Ascending aorta (tissue), 2 donors: ENCODE results near the gene CARS1. TPM values are rescaled to one million over a fixed set of nuclear protein-coding genes. Genes with fewer than 3 reads are reported as not detected.
"Not testable (repeated sequence)": the region's sequence is repeated elsewhere in the genome, so short reads cannot be mapped to it uniquely, and the experiment has no call there.

Experiments
- DNase-seq, 2 donors: peaks; one replicate each; pipeline ENCODE4 v3.0.0-alpha.2; 2019; ENCODE audit warnings: low spot score in 2 of 2
- H3K27ac ChIP-seq, 2 donors: fragments of 200-600 bp; sonication (generic); one replicate each; pipeline ENCODE4 v1.5.1; 2016 to 2017; ENCODE audit warnings: mild to moderate bottlenecking in 1 of 2
- H3K27me3 ChIP-seq: fragments of 200-600 bp; sonication (generic); one replicate; pipeline ENCODE4 v1.5.1; 2017
- H3K36me3 ChIP-seq, 2 donors: fragments of 200-600 bp; sonication (generic); one replicate each; pipeline ENCODE4 v1.5.1; 2016
- H3K4me1 ChIP-seq, 2 donors: fragments of 200-600 bp; sonication (generic); one replicate each; pipeline ENCODE4 v1.5.1; 2016 to 2017; ENCODE audit warnings: mild to moderate bottlenecking in 1 of 2
- H3K4me3 ChIP-seq, 2 donors: fragments of 200-600 bp; sonication (generic); one replicate each; pipeline ENCODE4 v1.5.1; 2016 to 2017; ENCODE audit warnings: mild to moderate bottlenecking in 1 of 2
- H3K9me3 ChIP-seq, 2 donors: fragments of 200-600 bp; sonication (generic); one replicate each; pipeline ENCODE4 v1.5.1; 2016
- CTCF ChIP-seq, 3 experiments: fragments of 200-600 bp in 2 of 3; fragments of 450-650 bp in 1 of 3; sonication (generic) in 2 of 3; IDR thresholded peaks; one replicate each; pipeline ENCODE4 v1.5.1; 2016 to 2019; ENCODE audit warnings: antibody characterized with exemption in 3 of 3, mild to moderate bottlenecking in 1 of 3, moderate library complexity in 1 of 3
- intact Hi-C: fragments of 100-400 bp; cut with DNase I; formaldehyde crosslinking; loops from one replicate; pipeline ENCODE4 v1.15.1; 2023
- total RNA-seq: library from RNA; depleted of rRNA; stranded (reverse); fragments of >200 nt; gene quantifications from one replicate; pipeline ENCODE4 v1.1.0, GENCODE V29; 2016

CARS1 gene
- total RNA-seq, 1 donor from 2014 or later = 51.4 TPM

GRCh38 chr11:3077846-3078440 is 20.7 kb upstream of the CARS1 start:
- H3K27ac ChIP-seq = no peak overlapping the region
- DNase-seq = no peak
- intact Hi-C loops = no loop called here
- no peaks in the 10 kb centered on the region for H3K4me1 ChIP-seq
- no peaks in the 10 kb centered on the region for H3K36me3 ChIP-seq
- no peaks in the 10 kb centered on the region for H3K27me3 ChIP-seq
- TF ChIP-seq CTCF (IDR thresholded peaks at IDR 0.05) = no peak
- H3K4me3 ChIP-seq = no peak overlapping the region
- no peaks in the 10 kb centered on the region for H3K9me3 ChIP-seq

- H3K27ac ChIP-seq = no peak overlapping the region
- no peaks in the 10 kb centered on the region for H3K9me3 ChIP-seq
- intact Hi-C loops = no loop called here
- H3K27me3 ChIP-seq = no peaks in the 10 kb centered on the region
- peaks cover 0 to 6% of the 10 kb centered on the region in 2 donors for H3K4me1 ChIP-seq
- TF ChIP-seq CTCF (IDR thresholded peaks at IDR 0.05) = no peak
- H3K36me3 ChIP-seq = no peaks in the 10 kb centered on the region
- H3K4me3 ChIP-seq = no peak overlapping the region
- no peak for DNase-seq
These were observed 20.1 kb upstream of the CARS1 start for GRCh38 chr11:3077189-3077836.

GRCh38 chr11:3074912-3075589 is 17.8 kb upstream of the CARS1 start:
- Histone ChIP-seq H3K27ac (no peak overlapping the region), H3K4me3 (no peak overlapping the region), H3K27me3 (no peaks in the 10 kb centered on the region), H3K4me1 (peaks cover 0 to 6% of the 10 kb centered on the region in 2 donors), H3K9me3 (no peaks in the 10 kb centered on the region), H3K36me3 (no peaks in the 10 kb centered on the region)
- intact Hi-C loops = no loop called here
- DNase-seq = no peak
- TF ChIP-seq CTCF (IDR thresholded peaks at IDR 0.05) = no peak

- H3K9me3 ChIP-seq = no peaks in the 10 kb centered on the region
- peaks cover 0 to 6% of the 10 kb centered on the region in 2 donors for H3K4me1 ChIP-seq
- peak overlapping the region; percentile 38 to 53 for H3K27ac ChIP-seq
- no peak for TF ChIP-seq CTCF (IDR thresholded peaks at IDR 0.05)
- no peak overlapping the region for H3K4me3 ChIP-seq
- DNase-seq = no peak
- intact Hi-C loops = no loop called here
- no peaks in the 10 kb centered on the region for H3K36me3 ChIP-seq
- H3K27me3 ChIP-seq = no peaks in the 10 kb centered on the region
These were observed 15.8 kb upstream of the CARS1 start for GRCh38 chr11:3073029-3073435.

GRCh38 chr11:3069425-3069824 is 12.2 kb upstream of the CARS1 start:
- no peak for TF ChIP-seq CTCF (IDR thresholded peaks at IDR 0.05)
- peaks cover 0 to 6% of the 10 kb centered on the region in 2 donors for H3K4me1 ChIP-seq

GRCh38 chr11:3066308-3066707 is 9.1 kb upstream of the CARS1 start:
- H3K27me3 ChIP-seq, H3K36me3 ChIP-seq, H3K27ac ChIP-seq, H3K9me3 ChIP-seq, intact Hi-C loops, H3K4me1 ChIP-seq, H3K4me3 ChIP-seq, DNase-seq: not testable (repeated sequence)

More at GRCh38 chr11:3069425-3069824, 12.2 kb upstream of the CARS1 start:
- Histone ChIP-seq H3K9me3 (no peaks in the 10 kb centered on the region), H3K4me3 (no peak overlapping the region), H3K27me3 (no peaks in the 10 kb centered on the region), H3K27ac (no peak overlapping the region), H3K36me3 (no peaks in the 10 kb centered on the region)
- intact Hi-C loops = no loop called here
- no peak for DNase-seq

GRCh38 chr11:3064709-3065108 is 7.5 kb upstream of the CARS1 start:
- H3K27ac ChIP-seq, intact Hi-C loops, H3K4me3 ChIP-seq, H3K36me3 ChIP-seq, H3K27me3 ChIP-seq, H3K4me1 ChIP-seq, H3K9me3 ChIP-seq, DNase-seq: not testable (repeated sequence)

GRCh38 chr11:3063876-3064275 is 6.7 kb upstream of the CARS1 start:
- H3K4me1 ChIP-seq, H3K9me3 ChIP-seq, H3K4me3 ChIP-seq, H3K36me3 ChIP-seq, DNase-seq, H3K27me3 ChIP-seq, intact Hi-C loops, H3K27ac ChIP-seq: not testable (repeated sequence)

- H3K27me3 ChIP-seq, H3K4me3 ChIP-seq, H3K4me1 ChIP-seq, H3K36me3 ChIP-seq, DNase-seq, H3K27ac ChIP-seq, intact Hi-C loops, H3K9me3 ChIP-seq: not testable (repeated sequence)
These were observed 6.2 kb upstream of the CARS1 start for GRCh38 chr11:3063432-3063831.
